HUES48 (cell line): Measurements from ENCODE around the gene ULBP3.

Experiments used
- H3K27ac ChIP-seq: one replicate; pipeline ENCODE4 v1.7.0; 2013; ENCODE audit warnings: low read depth, low read length, inconsistent platforms
- H3K27me3 ChIP-seq: 2 replicates; pipeline ENCODE4 v1.6.1; 2013; ENCODE audit warnings: mild to moderate bottlenecking, low read length; ENCODE audit not compliant: control insufficient read depth, insufficient read depth
- H3K36me3 ChIP-seq: 2 replicates; pipeline ENCODE4 v1.6.1; 2013; ENCODE audit warnings: low read length; ENCODE audit not compliant: control insufficient read depth, insufficient read depth
- H3K4me1 ChIP-seq: 2 replicates; pipeline ENCODE4 v1.6.1; 2013; ENCODE audit warnings: mild to moderate bottlenecking, low read length; ENCODE audit not compliant: control insufficient read depth, insufficient read depth
- H3K4me3 ChIP-seq: 2 replicates; pipeline ENCODE4 v1.5.1; 2013; ENCODE audit warnings: mild to moderate bottlenecking, low read depth, low read length
- H3K9ac ChIP-seq: 2 replicates; pipeline ENCODE4 v1.6.1; 2013; ENCODE audit warnings: mild to moderate bottlenecking, low read depth, low read length, moderate library complexity
- H3K9me3 ChIP-seq: 2 replicates; pipeline ENCODE4 v1.6.1; 2013; ENCODE audit warnings: low read length; ENCODE audit not compliant: control insufficient read depth, insufficient read depth

The ULBP3 gene

DNA sequence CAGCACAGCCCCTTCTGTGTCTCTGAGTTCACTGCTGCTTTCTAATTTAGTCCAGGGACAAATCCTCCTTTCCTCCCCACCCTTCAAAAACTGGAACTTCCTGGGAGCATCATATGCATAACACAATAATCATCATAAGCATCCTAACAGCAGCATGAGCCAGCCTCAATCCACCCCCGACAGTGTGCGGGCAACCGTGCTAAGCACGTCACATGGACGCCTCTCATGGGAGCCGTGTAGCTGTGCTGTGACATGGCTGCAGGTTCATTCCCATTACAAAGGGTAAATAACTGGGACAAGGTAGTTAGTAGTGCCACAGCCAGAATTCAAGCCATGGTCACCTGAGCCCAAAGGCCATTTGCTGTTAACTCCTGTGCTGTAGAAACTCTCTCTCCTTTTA lies 24.5 kb upstream of the ULBP3 start:
- H3K4me3 ChIP-seq: no peak overlapping the region
- H3K27me3 ChIP-seq: no peaks in the 10 kb centered on the region
- H3K36me3 ChIP-seq: no peaks in the 10 kb centered on the region
- no peaks in the 10 kb centered on the region for H3K9me3 ChIP-seq
- no peak overlapping the region for H3K9ac ChIP-seq
- H3K4me1 ChIP-seq: no peaks in the 10 kb centered on the region
- H3K27ac ChIP-seq: no peak overlapping the region

DNA sequence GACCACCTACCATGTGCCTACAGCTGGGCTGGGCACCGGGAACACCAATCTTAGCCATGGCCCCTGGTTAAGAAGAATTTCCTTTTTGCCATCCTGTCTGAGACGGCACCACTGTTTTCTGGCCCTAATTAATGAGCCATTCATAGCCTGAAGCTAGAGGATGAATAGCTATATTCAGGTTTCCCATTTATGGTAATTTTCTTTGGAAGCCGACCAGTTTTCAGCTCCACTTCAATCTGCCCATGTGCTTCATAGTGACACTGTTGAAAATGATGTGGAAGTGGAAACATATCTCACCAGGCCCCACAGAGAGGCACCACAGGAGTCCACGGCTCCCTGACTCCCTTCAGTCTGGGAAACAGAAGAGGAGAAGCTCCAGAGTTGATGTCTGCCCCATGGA lies 22.6 kb upstream of the ULBP3 start:
- no peaks in the 10 kb centered on the region for H3K27me3 ChIP-seq

DNA sequence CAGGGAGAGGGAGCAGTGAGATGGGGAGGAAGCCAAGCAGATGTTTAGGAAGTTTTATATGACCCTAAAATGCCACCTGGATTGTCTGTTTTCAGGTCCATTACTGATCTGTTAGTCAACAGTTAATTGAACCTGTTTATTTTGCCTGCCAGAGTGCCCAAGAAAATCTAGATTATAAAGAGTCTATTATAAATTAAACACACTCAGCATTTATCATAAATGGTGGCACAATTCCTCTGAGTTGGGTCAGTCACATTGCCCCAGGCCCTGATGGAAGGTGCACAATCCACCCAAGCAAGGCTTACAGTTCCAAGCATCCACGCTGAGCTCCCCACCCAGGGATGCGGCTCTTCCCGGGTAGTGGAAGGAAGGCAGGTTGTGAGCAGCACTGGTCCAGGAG lies 21.4 kb upstream of the ULBP3 start:
- Histone ChIP-seq H3K27ac (no peak overlapping the region), H3K4me1 (no peaks in the 10 kb centered on the region), H3K4me3 (no peak overlapping the region), H3K27me3 (no peaks in the 10 kb centered on the region), H3K9me3 (no peaks in the 10 kb centered on the region), H3K9ac (no peak overlapping the region), H3K36me3 (no peaks in the 10 kb centered on the region)

More for the DNA sequence above, 22.6 kb upstream of the ULBP3 start:
- no peaks in the 10 kb centered on the region for H3K9me3 ChIP-seq
- no peaks in the 10 kb centered on the region for H3K4me1 ChIP-seq
- H3K4me3 ChIP-seq: no peak overlapping the region
- H3K36me3 ChIP-seq: no peaks in the 10 kb centered on the region
- H3K27ac ChIP-seq: no peak overlapping the region
- H3K9ac ChIP-seq: no peak overlapping the region

DNA sequence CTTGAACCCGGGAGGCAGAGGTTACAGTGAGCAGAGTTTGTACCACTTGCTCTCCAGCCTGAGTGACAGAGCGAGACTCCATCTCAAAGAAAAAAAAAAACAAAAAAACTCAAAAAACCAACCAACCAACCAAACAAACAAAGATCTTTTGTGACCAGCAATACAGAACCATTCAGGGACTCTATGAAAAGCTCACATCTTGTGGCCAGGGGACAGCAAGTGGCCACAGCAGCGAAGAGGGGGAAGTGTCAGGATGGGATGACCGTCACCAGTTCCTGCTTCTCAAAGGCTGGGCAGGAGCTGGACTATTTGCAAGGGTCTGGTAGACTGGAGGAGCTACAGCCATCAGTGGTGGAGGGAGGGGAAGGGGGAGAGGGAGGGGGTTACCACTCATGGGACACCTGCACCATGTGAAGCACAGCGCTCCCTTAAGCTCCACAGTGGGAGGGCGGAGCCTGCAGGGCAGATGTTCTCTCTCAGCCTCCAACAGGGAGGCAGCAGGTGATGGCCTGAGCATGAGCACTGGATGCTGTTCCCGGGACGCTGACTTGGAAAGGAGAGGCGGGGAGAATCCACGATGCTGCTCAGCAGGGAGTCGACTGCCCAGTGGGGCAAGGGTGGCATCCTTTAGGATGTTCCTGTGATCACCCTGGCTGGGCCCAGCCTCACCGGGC lies 19.7 kb upstream of the ULBP3 start:
- H3K36me3 ChIP-seq: no peaks in the 10 kb centered on the region
- no peaks in the 10 kb centered on the region for H3K9me3 ChIP-seq
- H3K9ac ChIP-seq: no peak overlapping the region

DNA sequence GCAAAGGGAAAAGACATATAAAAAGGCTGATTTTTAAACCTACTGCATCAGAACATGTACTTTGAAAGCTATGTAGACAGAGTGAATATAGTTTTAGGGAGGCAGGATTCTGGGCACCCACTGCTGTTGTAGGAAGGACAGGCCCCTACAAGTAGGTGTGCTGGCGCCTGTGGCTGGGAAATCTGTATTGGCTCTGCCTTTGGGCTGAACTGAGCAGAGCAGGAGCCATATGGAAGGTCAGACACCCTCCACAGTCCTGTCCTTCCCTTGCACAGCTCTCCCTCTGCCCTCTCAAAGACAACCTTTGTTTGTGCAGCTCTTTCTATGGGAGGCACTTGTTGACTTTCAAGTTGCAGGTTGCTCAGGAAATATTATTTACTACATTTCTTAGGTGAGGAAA lies 18.4 kb upstream of the ULBP3 start:
- Histone ChIP-seq H3K9ac (no peak overlapping the region), H3K4me3 (no peak overlapping the region), H3K27me3 (no peaks in the 10 kb centered on the region), H3K36me3 (no peaks in the 10 kb centered on the region), H3K4me1 (no peaks in the 10 kb centered on the region), H3K27ac (no peak overlapping the region), H3K9me3 (no peaks in the 10 kb centered on the region)

More for the DNA sequence above, 19.7 kb upstream of the ULBP3 start:
- no peaks in the 10 kb centered on the region for H3K27me3 ChIP-seq
- H3K4me1 ChIP-seq: no peaks in the 10 kb centered on the region
- H3K27ac ChIP-seq: no peak overlapping the region
- no peak overlapping the region for H3K4me3 ChIP-seq

DNA sequence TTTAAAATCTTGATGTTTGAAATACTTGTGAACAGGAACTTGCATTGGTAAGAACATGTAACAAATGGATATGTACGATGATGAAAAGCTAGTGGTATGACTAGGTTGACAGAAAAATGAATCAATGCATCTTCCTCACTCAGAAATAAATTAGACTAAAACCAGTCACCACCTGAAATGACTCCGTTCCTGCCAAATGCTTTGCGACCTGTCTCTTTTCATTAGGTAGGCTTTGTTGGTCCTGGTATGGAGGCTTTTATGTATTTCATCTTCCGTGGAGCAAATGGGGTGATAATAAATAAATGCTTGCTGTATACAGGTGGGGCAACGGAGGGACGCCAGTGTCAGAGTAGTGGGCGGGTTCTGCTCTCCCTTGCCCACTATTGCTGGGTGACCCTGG lies 17.1 kb upstream of the ULBP3 start:
- Histone ChIP-seq H3K27ac (no peak overlapping the region), H3K9ac (no peak overlapping the region), H3K9me3 (no peaks in the 10 kb centered on the region), H3K36me3 (no peaks in the 10 kb centered on the region), H3K27me3 (no peaks in the 10 kb centered on the region), H3K4me1 (no peaks in the 10 kb centered on the region), H3K4me3 (no peak overlapping the region)

DNA sequence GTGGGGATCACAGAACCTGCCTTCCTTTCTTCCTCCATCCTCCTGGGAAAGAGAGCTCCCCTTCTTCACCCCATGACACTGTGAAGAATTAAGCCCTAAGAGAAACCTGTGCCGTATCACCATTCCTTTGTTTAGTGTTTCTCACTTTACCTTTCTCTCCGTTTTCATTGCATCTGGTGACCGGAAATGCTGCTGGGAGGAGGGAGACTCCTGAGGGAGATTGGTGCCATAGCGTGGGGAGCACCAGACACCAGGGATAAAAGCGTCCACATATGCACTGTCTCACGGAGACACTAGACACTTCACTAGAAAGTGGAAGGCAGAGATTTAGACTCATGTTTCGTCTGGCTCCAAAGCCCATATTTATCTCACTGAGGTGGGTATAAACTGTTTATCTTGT lies 15.5 kb upstream of the ULBP3 start:
- Histone ChIP-seq H3K4me3 (no peak overlapping the region), H3K4me1 (peaks cover 2% of the 10 kb centered on the region; the same call in 1 of the 2 replicates), H3K27ac (no peak overlapping the region), H3K9me3 (no peaks in the 10 kb centered on the region), H3K27me3 (no peaks in the 10 kb centered on the region), H3K9ac (no peak overlapping the region), H3K36me3 (no peaks in the 10 kb centered on the region)

DNA sequence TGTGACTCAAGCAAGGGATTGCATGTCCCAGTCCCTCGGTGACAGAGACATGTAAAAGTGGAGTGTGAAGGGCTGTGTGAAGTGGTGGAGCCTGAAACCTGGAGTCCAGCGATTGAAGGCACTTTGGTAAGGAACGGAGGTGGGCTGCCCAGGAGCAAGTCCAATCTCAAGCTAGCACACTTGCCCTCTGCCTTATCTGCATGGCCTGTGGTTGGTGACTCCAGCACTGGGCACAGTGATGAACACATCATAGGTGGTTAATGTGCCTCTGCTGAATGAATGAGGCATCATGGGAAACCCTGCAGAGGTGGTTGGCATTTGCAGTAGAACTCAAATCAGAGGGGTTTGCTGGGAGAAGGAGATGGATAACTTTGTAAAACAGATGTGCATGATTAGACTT lies 14.9 kb upstream of the ULBP3 start:
- Histone ChIP-seq H3K9me3 (no peaks in the 10 kb centered on the region), H3K27ac (no peak overlapping the region), H3K9ac (no peak overlapping the region), H3K4me1 (peaks cover 3% of the 10 kb centered on the region; the same call in 1 of the 2 replicates), H3K27me3 (no peaks in the 10 kb centered on the region), H3K36me3 (no peaks in the 10 kb centered on the region), H3K4me3 (no peak overlapping the region)

DNA sequence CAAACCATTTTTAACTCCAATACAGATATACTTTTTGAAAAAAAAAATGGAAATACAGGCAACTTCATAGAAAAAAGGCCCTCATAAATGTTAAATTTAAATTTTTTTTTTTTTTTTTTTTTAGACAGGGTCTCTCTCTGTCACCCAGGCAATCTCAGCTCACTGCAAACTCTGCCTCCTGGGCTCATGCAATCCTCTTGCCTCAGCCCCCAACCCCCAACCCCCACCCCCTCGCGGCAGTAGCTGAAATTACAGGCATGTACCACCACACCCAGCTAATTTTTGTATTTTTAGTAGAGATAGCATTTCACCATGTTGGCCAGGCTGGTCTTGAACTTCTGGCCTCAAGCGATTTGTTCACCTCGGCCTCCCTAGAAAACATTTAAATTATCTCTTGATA lies 12.8 kb upstream of the ULBP3 start:
- H3K36me3 ChIP-seq: no peaks in the 10 kb centered on the region
- no peaks in the 10 kb centered on the region for H3K27me3 ChIP-seq
- H3K4me1 ChIP-seq: peaks cover 3% of the 10 kb centered on the region; the same call in 1 of the 2 replicates
- no peak overlapping the region for H3K27ac ChIP-seq
- H3K4me3 ChIP-seq: no peak overlapping the region
- no peaks in the 10 kb centered on the region for H3K9me3 ChIP-seq
- no peak overlapping the region for H3K9ac ChIP-seq

DNA sequence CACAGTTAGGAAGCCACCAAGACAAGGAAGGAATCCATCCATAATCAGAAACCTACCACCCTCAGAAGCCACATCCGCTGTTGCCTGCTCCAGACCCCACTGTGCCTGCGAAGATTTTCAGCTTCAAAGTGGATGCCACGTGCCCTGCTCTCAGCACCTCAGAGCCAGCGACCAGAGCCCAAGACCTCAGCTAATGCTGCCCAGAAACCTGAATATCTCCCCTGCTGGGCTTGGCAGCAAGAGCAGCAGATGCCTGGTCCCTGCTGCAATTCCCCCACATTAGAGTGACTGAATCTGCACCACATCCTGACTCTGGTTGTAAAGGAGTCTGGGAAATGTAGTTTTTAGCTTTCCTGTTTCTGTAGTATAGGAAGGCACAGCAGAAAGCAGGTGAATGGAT lies 10.7 kb upstream of the ULBP3 start:
- Histone ChIP-seq H3K36me3 (no peaks in the 10 kb centered on the region), H3K4me3 (no peak overlapping the region), H3K27ac (no peak overlapping the region), H3K9ac (no peak overlapping the region), H3K9me3 (no peaks in the 10 kb centered on the region), H3K27me3 (no peaks in the 10 kb centered on the region), H3K4me1 (peaks cover 3% of the 10 kb centered on the region; the same call in 1 of the 2 replicates)

DNA sequence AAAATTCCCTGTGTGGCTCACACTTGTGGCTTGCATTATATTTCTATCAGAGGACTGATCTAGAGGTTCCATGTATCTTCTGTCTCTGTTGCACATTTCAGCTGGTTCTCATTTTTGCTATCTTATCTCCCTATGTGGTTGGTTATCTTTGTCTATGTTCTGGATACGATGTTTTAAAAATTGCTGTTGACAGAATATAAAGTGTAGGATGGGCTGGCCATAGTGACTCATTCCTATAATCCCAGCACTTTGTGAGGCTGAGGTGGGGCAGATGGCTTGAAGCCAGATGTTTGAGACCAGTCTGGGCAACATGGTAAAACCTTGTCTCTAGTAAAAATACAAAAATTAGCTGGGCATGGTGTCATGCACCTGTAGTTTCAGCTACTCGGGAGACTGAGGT lies 9.9 kb upstream of the ULBP3 start:
- Histone ChIP-seq H3K9ac (no peak overlapping the region), H3K9me3 (no peaks in the 10 kb centered on the region), H3K27ac (no peak overlapping the region), H3K36me3 (no peaks in the 10 kb centered on the region), H3K4me3 (no peak overlapping the region), H3K27me3 (no peaks in the 10 kb centered on the region), H3K4me1 (peaks cover 3% of the 10 kb centered on the region; the same call in 1 of the 2 replicates)
